Mucosa of rectum (tissue), 2 donors: ENCODE data around the gene PARD3B.

Source experiments
- H3K27ac ChIP-seq, 2 donors: one replicate each; pipeline ENCODE4 v1.7.0; 2013; ENCODE audit warnings: inconsistent platforms in 2 of 2, low read depth in 2 of 2, low read length in 2 of 2
- H3K27me3 ChIP-seq, 2 donors: one replicate each; pipeline ENCODE4 v1.7.0; 2013; ENCODE audit warnings: low read length in 2 of 2; ENCODE audit not compliant: control insufficient read depth in 2 of 2, insufficient read depth in 2 of 2
- H3K36me3 ChIP-seq, 2 donors: one replicate each; pipeline ENCODE4 v1.7.0; 2013; ENCODE audit warnings: low read length in 2 of 2; ENCODE audit not compliant: control insufficient read depth in 2 of 2, insufficient read depth in 2 of 2
- H3K4me1 ChIP-seq, 2 donors: one replicate each; pipeline ENCODE4 v1.7.0; 2013; ENCODE audit warnings: low read length in 2 of 2, mild to moderate bottlenecking in 1 of 2; ENCODE audit not compliant: control insufficient read depth in 2 of 2, insufficient read depth in 2 of 2
- H3K4me3 ChIP-seq, 2 donors: one replicate each; pipeline ENCODE4 v1.7.0; 2013; ENCODE audit warnings: low read length in 2 of 2
- H3K9ac ChIP-seq, 2 donors: one replicate each; pipeline ENCODE4 v1.7.0; 2013; ENCODE audit warnings: low read length in 2 of 2, low read depth in 1 of 2, mild to moderate bottlenecking in 1 of 2
- H3K9me3 ChIP-seq, 2 donors: one replicate each; pipeline ENCODE4 v1.7.0; 2013; ENCODE audit warnings: low read length in 2 of 2; ENCODE audit not compliant: control insufficient read depth in 2 of 2
- donor health status: healthy.
- donor health status: Normal muscosa, but diverticular disease.

PARD3B gene

GRCh38 chr2:204754898-204755297 lies 209.6 kb downstream of the PARD3B start:
- Histone ChIP-seq H3K27ac (no peak overlapping the region), H3K4me1 (no peaks in the 10 kb centered on the region), H3K36me3 (no peaks in the 10 kb centered on the region), H3K9me3 (no peaks in the 10 kb centered on the region), H3K4me3 (no peak overlapping the region), H3K27me3 (no peaks in the 10 kb centered on the region), H3K9ac (no peak overlapping the region)

GRCh38 chr2:204763974-204764703 lies 218.9 kb downstream of the PARD3B start:
- Histone ChIP-seq H3K36me3 (no peaks in the 10 kb centered on the region), H3K4me1 (no peaks in the 10 kb centered on the region), H3K9me3 (peaks cover 3 to 5% of the 10 kb centered on the region in 2 donors), H3K4me3 (no peak overlapping the region), H3K27me3 (no peaks in the 10 kb centered on the region), H3K9ac (no peak overlapping the region), H3K27ac (no peak overlapping the region)

- Histone ChIP-seq H3K27ac (no peak overlapping the region), H3K9me3 (peaks cover 0 to under 1% of the 10 kb centered on the region in 2 donors), H3K27me3 (no peaks in the 10 kb centered on the region), H3K4me1 (peaks cover 0 to 2% of the 10 kb centered on the region in 2 donors), H3K36me3 (no peaks in the 10 kb centered on the region), H3K4me3 (no peak overlapping the region), H3K9ac (no peak overlapping the region)
Observed at GRCh38 chr2:204770735-204771134, 225.5 kb downstream of the PARD3B start.

GRCh38 chr2:204771721-204772120 lies 226.4 kb downstream of the PARD3B start:
- H3K27ac ChIP-seq, result no peak overlapping the region
- H3K9me3 ChIP-seq, result no peaks in the 10 kb centered on the region
- no peak overlapping the region for H3K9ac ChIP-seq
- H3K36me3 ChIP-seq, result no peaks in the 10 kb centered on the region
- no peaks in the 10 kb centered on the region for H3K27me3 ChIP-seq
- H3K4me3 ChIP-seq, result no peak overlapping the region
- H3K4me1 ChIP-seq, result peaks cover 0 to 2% of the 10 kb centered on the region in 2 donors

GRCh38 chr2:204772546-204772945 lies 227.3 kb downstream of the PARD3B start:
- no peak overlapping the region for H3K27ac ChIP-seq
- no peaks in the 10 kb centered on the region for H3K36me3 ChIP-seq
- no peak overlapping the region for H3K4me3 ChIP-seq
- H3K9ac ChIP-seq, result no peak overlapping the region
- H3K9me3 ChIP-seq, result no peaks in the 10 kb centered on the region
- no peaks in the 10 kb centered on the region for H3K27me3 ChIP-seq
- peaks cover 0 to 2% of the 10 kb centered on the region in 2 donors for H3K4me1 ChIP-seq

- no peak overlapping the region for H3K4me3 ChIP-seq
- no peaks in the 10 kb centered on the region for H3K27me3 ChIP-seq
- no peaks in the 10 kb centered on the region for H3K36me3 ChIP-seq
- H3K9me3 ChIP-seq, result no peaks in the 10 kb centered on the region
- no peak overlapping the region for H3K9ac ChIP-seq
- peaks cover 0 to 2% of the 10 kb centered on the region in 2 donors for H3K4me1 ChIP-seq
- no peak overlapping the region for H3K27ac ChIP-seq
Observed at GRCh38 chr2:204775766-204776165, 230.5 kb downstream of the PARD3B start.

GRCh38 chr2:204776781-204777559 lies 231.7 kb downstream of the PARD3B start:
- H3K27ac ChIP-seq, result no peak overlapping the region
- H3K9ac ChIP-seq, result no peak overlapping the region
- H3K9me3 ChIP-seq, result no peaks in the 10 kb centered on the region
- H3K36me3 ChIP-seq, result no peaks in the 10 kb centered on the region
- no peaks in the 10 kb centered on the region for H3K27me3 ChIP-seq
- peaks cover 0 to 2% of the 10 kb centered on the region in 2 donors for H3K4me1 ChIP-seq
- H3K4me3 ChIP-seq, result no peak overlapping the region

GRCh38 chr2:204779771-204780170 lies 234.5 kb downstream of the PARD3B start:
- Histone ChIP-seq H3K9ac (no peak overlapping the region), H3K36me3 (no peaks in the 10 kb centered on the region), H3K9me3 (no peaks in the 10 kb centered on the region), H3K27ac (no peak overlapping the region), H3K4me3 (no peak overlapping the region), H3K4me1 (peaks cover 0 to 2% of the 10 kb centered on the region in 2 donors), H3K27me3 (no peaks in the 10 kb centered on the region)

- Histone ChIP-seq H3K27me3 (no peaks in the 10 kb centered on the region), H3K4me3 (no peak overlapping the region), H3K9ac (no peak overlapping the region), H3K36me3 (no peaks in the 10 kb centered on the region), H3K9me3 (no peaks in the 10 kb centered on the region), H3K4me1 (no peaks in the 10 kb centered on the region), H3K27ac (no peak overlapping the region)
Observed at GRCh38 chr2:204781941-204782340, 236.7 kb downstream of the PARD3B start.

GRCh38 chr2:204790076-204790475 lies 244.8 kb downstream of the PARD3B start:
- no peaks in the 10 kb centered on the region for H3K27me3 ChIP-seq
- no peak overlapping the region for H3K27ac ChIP-seq
- no peak overlapping the region for H3K9ac ChIP-seq
- no peaks in the 10 kb centered on the region for H3K9me3 ChIP-seq
- H3K4me1 ChIP-seq, result no peaks in the 10 kb centered on the region
- no peaks in the 10 kb centered on the region for H3K36me3 ChIP-seq
- H3K4me3 ChIP-seq, result no peak overlapping the region
